Measurements from ENCODE around the gene GALNT10.

DNA sequence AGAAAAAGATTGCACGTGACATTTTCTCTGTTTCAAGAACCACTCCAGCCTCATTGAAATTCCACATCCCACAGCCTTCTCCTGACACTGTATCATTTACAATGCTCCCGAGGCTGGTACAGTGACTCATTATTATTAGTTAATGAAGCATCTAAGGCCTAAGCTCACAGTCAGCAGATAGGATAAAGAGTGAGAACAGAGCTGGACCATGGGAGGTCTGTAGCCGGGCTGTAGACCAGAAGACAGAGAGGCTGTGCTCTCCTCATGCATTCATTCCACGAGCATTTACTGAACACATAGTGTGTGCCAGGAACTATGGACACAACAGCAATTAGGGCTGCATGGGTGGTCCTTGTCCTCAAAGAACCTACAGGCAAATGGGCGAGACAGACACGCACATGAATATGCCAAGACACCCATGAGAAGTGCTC, 47.3 kb upstream of the GALNT10 start:
- TF ChIP-seq, protein P1, sequence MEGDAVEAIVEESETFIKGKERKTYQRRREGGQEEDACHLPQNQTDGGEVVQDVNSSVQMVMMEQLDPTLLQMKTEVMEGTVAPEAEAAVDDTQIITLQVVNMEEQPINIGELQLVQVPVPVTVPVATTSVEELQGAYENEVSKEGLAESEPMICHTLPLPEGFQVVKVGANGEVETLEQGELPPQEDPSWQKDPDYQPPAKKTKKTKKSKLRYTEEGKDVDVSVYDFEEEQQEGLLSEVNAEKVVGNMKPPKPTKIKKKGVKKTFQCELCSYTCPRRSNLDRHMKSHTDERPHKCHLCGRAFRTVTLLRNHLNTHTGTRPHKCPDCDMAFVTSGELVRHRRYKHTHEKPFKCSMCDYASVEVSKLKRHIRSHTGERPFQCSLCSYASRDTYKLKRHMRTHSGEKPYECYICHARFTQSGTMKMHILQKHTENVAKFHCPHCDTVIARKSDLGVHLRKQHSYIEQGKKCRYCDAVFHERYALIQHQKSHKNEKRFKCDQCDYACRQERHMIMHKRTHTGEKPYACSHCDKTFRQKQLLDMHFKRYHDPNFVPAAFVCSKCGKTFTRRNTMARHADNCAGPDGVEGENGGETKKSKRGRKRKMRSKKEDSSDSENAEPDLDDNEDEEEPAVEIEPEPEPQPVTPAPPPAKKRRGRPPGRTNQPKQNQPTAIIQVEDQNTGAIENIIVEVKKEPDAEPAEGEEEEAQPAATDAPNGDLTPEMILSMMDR (IDR thresholded peaks at IDR 0.05) = no peak
- TF ChIP-seq, protein P2, sequence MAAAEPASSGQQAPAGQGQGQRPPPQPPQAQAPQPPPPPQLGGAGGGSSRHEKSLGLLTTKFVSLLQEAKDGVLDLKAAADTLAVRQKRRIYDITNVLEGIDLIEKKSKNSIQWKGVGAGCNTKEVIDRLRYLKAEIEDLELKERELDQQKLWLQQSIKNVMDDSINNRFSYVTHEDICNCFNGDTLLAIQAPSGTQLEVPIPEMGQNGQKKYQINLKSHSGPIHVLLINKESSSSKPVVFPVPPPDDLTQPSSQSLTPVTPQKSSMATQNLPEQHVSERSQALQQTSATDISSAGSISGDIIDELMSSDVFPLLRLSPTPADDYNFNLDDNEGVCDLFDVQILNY (CRISPR knock-in tag; IDR thresholded peaks at IDR 0.05) = no peak
- TF ChIP-seq GABPB1 (CRISPR knock-in tag; IDR thresholded peaks at IDR 0.05) = no peak
- TF ChIP-seq, protein P3, sequence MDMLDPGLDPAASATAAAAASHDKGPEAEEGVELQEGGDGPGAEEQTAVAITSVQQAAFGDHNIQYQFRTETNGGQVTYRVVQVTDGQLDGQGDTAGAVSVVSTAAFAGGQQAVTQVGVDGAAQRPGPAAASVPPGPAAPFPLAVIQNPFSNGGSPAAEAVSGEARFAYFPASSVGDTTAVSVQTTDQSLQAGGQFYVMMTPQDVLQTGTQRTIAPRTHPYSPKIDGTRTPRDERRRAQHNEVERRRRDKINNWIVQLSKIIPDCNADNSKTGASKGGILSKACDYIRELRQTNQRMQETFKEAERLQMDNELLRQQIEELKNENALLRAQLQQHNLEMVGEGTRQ (CRISPR knock-in tag; IDR thresholded peaks at IDR 0.05) = no peak
- no peak for TF ChIP-seq ZNF138 (CRISPR knock-in tag; conservative IDR thresholded peaks at IDR 0.05)

Data from WTC11 (cell line).